H1 (cell line): Measurements from ENCODE around the gene ANKRD9. TPM values are rescaled to one million over a fixed set of nuclear protein-coding genes. Genes with fewer than 3 reads are reported as not detected.
"Not testable (repeated sequence)": the region's sequence is repeated elsewhere in the genome, so short reads cannot be mapped to it uniquely, and the experiment has no call there.

Experiments
- CTCF ChIA-PET: fragments of 300-600 bp; sonication (Branson Sonifier 250); formaldehyde crosslinking; loops from one replicate; lab custom pipeline; 2021; ENCODE audit not compliant: partially characterized antibody; lab: Charles Lee
- POLR2A ChIA-PET: fragments of 300-600 bp; sonication (Branson Sonifier 250); formaldehyde crosslinking; loops from one replicate; lab custom pipeline; 2021; ENCODE audit warnings: inconsistent platforms; ENCODE audit not compliant: partially characterized antibody; lab: Charles Lee
- DNase-seq, 2 experiments: peaks; one replicate each; pipeline versions ENCODE4 v3.0.0 to v3.0.0-alpha.2; 2010 to 2022; ENCODE audit warnings: low spot score in 2 of 2, low read depth in 1 of 2, mixed read lengths in 1 of 2
- FAIRE-seq: peaks from 2 replicates; lab custom pipeline; 2011; peaks lifted over from hg19 to GRCh38; lab: Jason Lieb, UNC
- H2AFZ ChIP-seq: 2 replicates; pipeline ENCODE4 v1.8.1; 2012; ENCODE audit warnings: low read length, inconsistent platforms
- H2AK5ac ChIP-seq: 2 replicates; pipeline ENCODE4 v1.6.1; 2013; ENCODE audit warnings: low read depth, low read length
- H2BK120ac ChIP-seq: replicated peaks from 2 replicates; pipeline ENCODE3; 2013; ENCODE audit warnings: low read depth, low read length, inconsistent platforms
- H2BK12ac ChIP-seq: 2 replicates; pipeline ENCODE4 v1.6.1; 2013; ENCODE audit warnings: low read depth, low read length
- H2BK15ac ChIP-seq: 2 replicates; pipeline ENCODE4 v1.6.1; 2013; ENCODE audit warnings: low read length
- H2BK20ac ChIP-seq: 2 replicates; pipeline ENCODE4 v1.6.1; 2013; ENCODE audit warnings: low read length
- H2BK5ac ChIP-seq: 2 replicates; pipeline ENCODE4 v1.6.1; 2013; ENCODE audit warnings: low read depth, low read length
- H3K14ac ChIP-seq: 2 replicates; pipeline ENCODE4 v1.6.1; 2013; ENCODE audit warnings: inconsistent platforms; ENCODE audit not compliant: insufficient read length
- H3K18ac ChIP-seq: 2 replicates; pipeline ENCODE4 v1.6.1; 2013; ENCODE audit warnings: low read length; ENCODE audit errors: extremely low read depth
- H3K23ac ChIP-seq: 2 replicates; pipeline ENCODE4 v1.6.1; 2013; ENCODE audit warnings: inconsistent platforms; ENCODE audit not compliant: insufficient read length
- H3K23me2 ChIP-seq: 2 replicates; pipeline ENCODE4 v1.6.1; 2013; ENCODE audit warnings: low read depth, low read length
- H3K27ac ChIP-seq: 2 replicates; pipeline ENCODE4 v1.6.1; 2011; ENCODE audit warnings: low read depth, low read length, inconsistent platforms
- H3K27me3 ChIP-seq, 4 experiments: replicated peaks in 1 of 4; 1 replicate in 1 of 4; 2 replicates in 3 of 4; pipeline versions ENCODE4 v1.6.1 to v1.8.1; 2011 to 2013; ENCODE audit warnings: low read length in 3 of 4, mild to moderate bottlenecking in 3 of 4, inconsistent platforms in 2 of 4, mixed read lengths in 2 of 4, moderate library complexity in 1 of 4; ENCODE audit not compliant: control insufficient read depth in 3 of 4, insufficient read depth in 3 of 4; ENCODE audit errors: extremely low read depth in 1 of 4
- H3K36me3 ChIP-seq, 4 experiments: 2 replicates each; pipeline versions ENCODE4 v1.6.1 to v1.8.1; 2011 to 2013; ENCODE audit warnings: mild to moderate bottlenecking in 4 of 4, low read length in 3 of 4, moderate library complexity in 2 of 4, control low read depth in 1 of 4, inconsistent platforms in 1 of 4; ENCODE audit not compliant: insufficient read depth in 4 of 4, control insufficient read depth in 2 of 4
- H3K4ac ChIP-seq: replicated peaks from 2 replicates; pipeline ENCODE3; 2013; ENCODE audit warnings: low read length, low read depth, mixed read lengths, inconsistent platforms; ENCODE audit not compliant: insufficient read length
- H3K4me1 ChIP-seq, 4 experiments: replicated peaks in 1 of 4; 1 replicate in 1 of 4; 2 replicates in 3 of 4; pipeline versions ENCODE4 v1.6.1 to v1.8.1; 2011 to 2013; ENCODE audit warnings: low read length in 3 of 4, inconsistent platforms in 2 of 4, mixed read lengths in 1 of 4; ENCODE audit not compliant: insufficient read depth in 4 of 4, control insufficient read depth in 3 of 4
- H3K4me2 ChIP-seq, 2 experiments: 2 replicates each; pipeline versions ENCODE4 v1.6.1 to v1.8.1; 2011 to 2013; ENCODE audit warnings: low read depth in 2 of 2, low read length in 2 of 2, control low read depth in 1 of 2, inconsistent platforms in 1 of 2, mild to moderate bottlenecking in 1 of 2; ENCODE audit not compliant: insufficient read depth in 1 of 2
- H3K4me3 ChIP-seq, 4 experiments: fragments of 200-600, 300-600 bp in 1 of 4; sonication (generic), shearing (Covaris generic), sonication (Bioruptor Twin) in 1 of 4; 2 replicates each; pipeline versions ENCODE4 v1.5.1 to v1.8.1; 2011 to 2016; ENCODE audit warnings: low read length in 4 of 4, low read depth in 3 of 4, control low read depth in 2 of 4, inconsistent platforms in 2 of 4, mild to moderate bottlenecking in 2 of 4, mixed read lengths in 1 of 4, moderate library complexity in 1 of 4; ENCODE audit not compliant: insufficient read depth in 2 of 4; ENCODE audit errors: extremely low read depth in 1 of 4
- H3K56ac ChIP-seq: replicated peaks from 2 replicates; pipeline ENCODE3; 2013; ENCODE audit warnings: low read depth, mild to moderate bottlenecking, mixed read lengths, low read length, inconsistent platforms; ENCODE audit not compliant: insufficient read length
- H3K79me1 ChIP-seq: 2 replicates; pipeline ENCODE4 v1.6.1; 2013; ENCODE audit warnings: low read depth, low read length, control low read depth
- H3K79me2 ChIP-seq, 2 experiments: 2 replicates each; pipeline versions ENCODE4 v1.6.1 to v1.8.1; 2012 to 2013; ENCODE audit warnings: low read length in 2 of 2, mild to moderate bottlenecking in 2 of 2, inconsistent platforms in 1 of 2; ENCODE audit not compliant: insufficient read depth in 2 of 2, control insufficient read depth in 1 of 2
- H3K9ac ChIP-seq, 4 experiments: replicated peaks in 1 of 4; 1 replicate in 1 of 4; 2 replicates in 3 of 4; pipeline versions ENCODE4 v1.6.1 to v1.8.1; 2011 to 2013; ENCODE audit warnings: low read depth in 3 of 4, low read length in 3 of 4, control low read depth in 2 of 4, mild to moderate bottlenecking in 2 of 4, moderate library complexity in 2 of 4, inconsistent platforms in 1 of 4; ENCODE audit errors: extremely low read depth in 1 of 4
- H3K9me3 ChIP-seq, 2 experiments: 2 replicates each; pipeline versions ENCODE4 v1.6.1 to v1.8.1; 2012 to 2013; ENCODE audit warnings: mild to moderate bottlenecking in 2 of 2, moderate library complexity in 2 of 2, control low read depth in 1 of 2, inconsistent platforms in 1 of 2, low read depth in 1 of 2, low read length in 1 of 2, mixed read lengths in 1 of 2; ENCODE audit not compliant: insufficient read depth in 2 of 2
- H4K20me1 ChIP-seq, 2 experiments: replicated peaks in 1 of 2; 2 replicates each; pipeline versions ENCODE3 to v1.8.1; 2011 to 2013; ENCODE audit warnings: inconsistent platforms in 2 of 2, low read length in 2 of 2, mild to moderate bottlenecking in 1 of 2; ENCODE audit not compliant: insufficient read depth in 2 of 2, control insufficient read depth in 1 of 2
- H4K5ac ChIP-seq: 2 replicates; pipeline ENCODE4 v1.6.1; 2013; ENCODE audit warnings: low read length, low read depth, mixed read lengths, inconsistent platforms; ENCODE audit not compliant: insufficient read length
- H4K8ac ChIP-seq: 2 replicates; pipeline ENCODE4 v1.8.0; 2013; ENCODE audit warnings: mild to moderate bottlenecking, moderate library complexity, low read length, inconsistent platforms; ENCODE audit not compliant: insufficient read depth; ENCODE audit errors: extremely low read depth
- H4K91ac ChIP-seq: replicated peaks from 2 replicates; pipeline ENCODE3; 2013; ENCODE audit warnings: low read length, mixed read lengths, inconsistent platforms; ENCODE audit not compliant: insufficient read length
- SRF ChIP-seq: IDR thresholded peaks from 2 replicates; pipeline ENCODE4 v1.6.1; 2011; ENCODE audit warnings: mild to moderate bottlenecking, low read depth, low read length, moderate library complexity
- WGBS, 2 experiments: shearing (Covaris generic) in 1 of 2; methylation state at CpG; one replicate each; pipeline versions ENCODE4 v1.1.6 to v1.1.7; 2013 to 2015; ENCODE audit warnings: low lambda C conversion rate in 2 of 2, mixed read lengths in 2 of 2, inconsistent platforms in 1 of 2, low coverage in 1 of 2, missing lambda C conversion rate in 1 of 2; ENCODE audit not compliant: insufficient replicate concordance in 2 of 2, insufficient coverage in 1 of 2, insufficient read length in 1 of 2; ENCODE audit errors: extremely low coverage in 1 of 2, missing lambda C conversion rate in 1 of 2; 5-methylcytosine and 5-hydroxymethylcytosine counted together
- polyA plus RNA-seq, 7 experiments: library from polyadenylated mRNA; depleted of rRNA in 3 of 7; stranded (reverse) in 5 of 7; unstranded in 2 of 7; fragments of >200 nt in 5 of 7; fragments of 200-250 nt in 2 of 7; gene quantifications; 1 replicate in 5 of 7; 2 replicates in 1 of 7; 4 replicates in 1 of 7; pipeline versions ENCODE4 v1.2.1 to v1.2.3, GENCODE V29; 2011 to 2013; ENCODE audit warnings: missing spikeins in 2 of 7, mixed read lengths in 2 of 7
- total RNA-seq: library from RNA; stranded (reverse); fragmentation: NEBNext Ultra II Directional; extraction: Animal tissue kit (Norgen Biotek cat#: 25700); gene quantifications from 2 replicates; pipeline ENCODE4 v1.2.1, GENCODE V29; 2021

The ANKRD9 gene
- total and polyA plus RNA-seq, 2 of the 8 experiments (the other 6 are each of a cell fraction or from before 2014, with no cell fraction given), result 37.0 to 41.8 TPM

- H3K4me3 ChIP-seq, H3K23ac ChIP-seq, H2BK20ac ChIP-seq, H4K5ac ChIP-seq, CTCF ChIA-PET, H2BK12ac ChIP-seq, H4K91ac ChIP-seq, H3K18ac ChIP-seq, H4K8ac ChIP-seq, H2AK5ac ChIP-seq, H2BK5ac ChIP-seq, H3K4ac ChIP-seq, H3K9ac ChIP-seq, H3K9me3 ChIP-seq, H4K20me1 ChIP-seq, H3K14ac ChIP-seq, H3K79me2 ChIP-seq, H3K79me1 ChIP-seq, H3K56ac ChIP-seq, H2BK120ac ChIP-seq, H3K4me2 ChIP-seq, FAIRE-seq, H3K36me3 ChIP-seq, H2AFZ ChIP-seq, H3K27ac ChIP-seq, H3K4me1 ChIP-seq, H2BK15ac ChIP-seq, H3K27me3 ChIP-seq, DNase-seq, H3K23me2 ChIP-seq: not testable (repeated sequence)
- POLR2A ChIA-PET, result interaction anchor here (1.5 kb wide), 1 partner anchor 11 kb away, joined by 4 read pairs; no protein-coding TSS in a partner anchor
- TF ChIP-seq SRF, result peak; percentile 27; the same call in 1 of the 2 replicates
- 78% methylated on average over 3 of the region's 3 CpGs; no CpG with 5 or more reads in 1 of the 2 experiments for WGBS, 2 experiments
Measured at GRCh38 chr14:102550927-102551401, 41.4 kb upstream of the ANKRD9 start.
